Measurements from ENCODE around the gene SNX27.
A peak's percentile ranks its signal among the peaks of the same experiment; 100 is the strongest.
"Not testable (repeated sequence)": the region's sequence is repeated elsewhere in the genome, so short reads cannot be mapped to it uniquely, and the experiment has no call there.

The SNX27 gene

DNA sequence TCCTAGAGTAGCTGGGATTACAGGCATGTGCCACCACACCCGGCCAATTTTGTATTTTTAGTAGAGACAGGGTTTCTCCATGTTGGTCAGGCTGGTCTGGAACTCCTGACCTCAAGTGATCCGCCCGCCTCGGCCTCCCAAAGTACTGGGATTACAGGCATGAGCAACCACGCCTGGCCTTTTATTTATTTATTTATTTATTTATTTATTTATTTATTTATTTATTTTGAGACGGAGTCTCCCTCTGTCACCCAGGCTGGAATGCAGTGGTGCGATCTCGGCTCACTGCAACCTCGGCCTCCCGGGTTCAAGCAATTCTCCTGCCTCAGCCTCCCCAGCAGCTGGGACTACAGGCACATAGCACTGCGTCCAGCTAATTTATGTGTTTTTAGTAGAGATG lies 31.2 kb downstream of the SNX27 start:
- not testable (repeated sequence) for DNase-seq

DNA sequence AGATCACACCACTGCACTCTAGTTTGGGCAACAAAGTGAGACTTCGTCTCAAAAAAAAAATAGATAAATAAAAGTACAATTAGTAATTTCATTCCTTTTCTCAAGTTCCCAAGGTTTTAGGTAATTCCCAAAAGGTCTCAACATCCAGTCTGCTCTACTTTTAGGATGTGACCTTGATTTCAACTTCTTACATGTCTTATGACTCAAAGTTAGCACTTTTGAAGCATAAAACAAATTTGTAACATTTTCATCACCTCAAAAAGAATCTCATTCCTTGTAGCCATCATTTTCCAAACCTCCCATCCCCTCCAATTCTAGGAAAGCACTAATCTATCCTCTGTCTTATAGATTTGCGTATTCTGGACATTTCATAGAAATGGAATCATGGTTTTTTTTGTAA lies 32.2 kb downstream of the SNX27 start:
- DNase-seq, result no peak

DNA sequence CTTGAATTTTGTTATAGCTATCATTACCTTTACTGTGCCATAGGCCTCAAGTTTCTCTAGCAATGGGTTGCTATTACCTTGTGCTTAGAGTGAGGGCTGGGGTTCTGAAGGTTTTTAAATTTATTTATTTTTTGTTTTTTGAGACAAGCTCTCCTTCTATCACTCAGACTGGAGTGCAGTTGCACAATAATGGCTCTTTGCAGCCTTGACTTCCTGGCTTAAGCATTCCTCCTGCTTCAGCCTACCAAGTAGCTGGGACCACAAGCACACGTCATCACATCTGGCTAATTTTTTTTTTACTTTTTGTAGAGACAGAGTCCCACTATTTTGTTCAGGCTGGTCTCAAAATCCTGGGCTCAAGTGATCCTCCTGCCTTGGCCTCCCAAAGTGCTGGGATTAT lies 41.5 kb downstream of the SNX27 start:
- DNase-seq, result no peak

DNA sequence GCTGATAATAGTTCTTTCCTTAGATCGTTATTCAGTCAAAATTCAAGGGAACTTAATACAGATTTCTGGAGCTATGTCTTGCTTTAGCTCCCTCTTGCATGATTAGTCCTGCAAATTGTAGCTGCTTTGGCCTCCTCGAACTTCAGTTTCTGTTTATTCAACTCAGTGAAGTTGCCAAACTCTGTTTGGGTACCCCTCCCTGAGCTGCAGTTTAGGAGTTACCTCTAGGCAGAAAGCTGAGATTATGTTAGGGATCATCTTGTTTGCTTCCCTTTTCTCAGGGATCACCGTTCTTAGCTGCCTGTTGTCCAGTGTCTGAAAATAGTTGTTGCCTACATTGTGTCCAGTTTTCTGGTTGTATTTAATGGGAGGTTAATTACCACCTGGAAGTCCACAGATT lies 43.5 kb downstream of the SNX27 start:
- DNase-seq, result no peak

DNA sequence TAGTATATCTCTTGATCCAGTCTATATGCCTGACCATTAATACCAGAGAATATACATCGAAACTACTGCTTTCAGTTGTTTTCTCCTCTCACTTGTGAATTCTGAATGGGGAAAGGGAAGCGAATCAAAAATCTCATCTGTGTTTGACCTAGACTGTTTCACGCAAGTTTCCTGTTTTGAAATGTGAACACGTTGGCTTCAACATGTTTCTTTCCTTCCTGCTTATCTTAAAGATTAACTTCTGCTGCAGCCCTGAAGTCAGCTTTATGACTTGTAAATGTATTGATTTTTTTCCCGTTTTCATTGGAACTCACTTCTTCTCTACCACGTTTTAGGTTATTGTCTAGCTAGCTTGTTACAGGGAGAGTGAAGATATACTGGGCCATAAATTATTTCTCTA lies 49.9 kb downstream of the SNX27 start:
- no peak for DNase-seq

DNA sequence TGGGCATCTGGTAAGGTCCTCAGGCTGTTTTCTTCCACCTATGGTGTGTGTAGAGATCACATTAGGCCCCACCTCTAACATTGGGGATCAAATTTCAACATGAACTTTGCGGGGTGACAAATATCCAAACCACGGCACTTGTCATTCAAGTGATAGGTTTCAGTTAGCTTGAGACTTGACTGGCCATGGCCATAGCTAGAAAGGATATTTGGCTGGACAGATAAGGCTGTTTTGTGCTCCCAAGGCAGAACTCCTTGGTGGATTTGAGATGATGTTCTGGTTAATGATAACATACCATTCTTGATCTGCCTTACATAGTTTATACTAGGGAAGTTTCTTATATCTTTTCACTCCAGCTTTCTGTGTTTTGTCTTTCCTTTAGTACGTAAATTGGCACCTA lies 56.2 kb downstream of the SNX27 start:
- DNase-seq, result no peak

DNA sequence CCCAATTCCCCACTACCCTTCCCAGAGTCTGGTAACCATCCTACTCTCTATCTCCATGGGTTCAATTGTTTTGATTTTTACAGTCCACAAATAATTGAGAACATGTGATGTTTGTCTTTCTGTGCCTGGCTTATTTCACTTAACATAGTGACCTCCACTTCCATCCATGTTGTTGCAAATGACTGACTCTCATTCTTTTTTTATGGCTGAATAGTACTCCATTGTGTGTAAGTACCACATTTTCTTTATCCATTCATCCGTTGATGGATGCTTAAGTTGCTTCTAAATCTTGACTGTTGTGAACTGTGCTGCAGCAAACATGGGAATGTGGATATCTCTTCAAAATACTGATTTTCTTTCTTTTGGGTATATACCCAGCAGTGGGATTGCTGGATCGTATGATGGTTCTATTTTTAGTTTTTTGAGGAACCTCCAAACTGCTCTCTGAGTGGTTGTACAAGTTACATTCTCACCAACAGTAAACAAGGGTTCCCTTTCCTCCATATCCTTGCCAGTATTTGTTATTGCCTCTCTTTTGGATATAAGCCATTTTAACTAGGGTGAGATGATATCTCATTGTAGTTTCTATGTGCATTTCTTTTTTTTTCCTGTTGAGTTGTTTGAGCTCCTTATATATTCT lies 58.3 kb downstream of the SNX27 start:
- DNase-seq, result not testable (repeated sequence)

DNA sequence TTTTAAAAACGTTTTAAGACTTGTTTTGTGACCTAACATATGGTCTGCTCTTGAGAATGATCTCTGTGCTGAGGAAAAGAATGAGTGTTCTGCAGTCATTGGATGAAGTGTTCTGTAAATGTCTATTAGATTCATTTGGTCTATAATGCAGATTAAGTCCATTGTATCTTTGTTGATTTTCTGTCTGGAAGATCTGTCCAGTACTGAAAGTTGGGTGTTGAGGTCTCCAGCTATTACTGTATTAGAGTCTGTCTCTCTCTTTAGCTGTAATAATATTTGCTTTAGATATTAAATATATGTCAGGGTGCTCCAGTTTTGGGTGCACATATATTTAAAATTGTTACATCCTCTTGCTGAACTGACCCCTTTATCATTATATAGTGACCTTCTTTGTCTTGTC lies 61.6 kb downstream of the SNX27 start:
- no peak for DNase-seq

DNA sequence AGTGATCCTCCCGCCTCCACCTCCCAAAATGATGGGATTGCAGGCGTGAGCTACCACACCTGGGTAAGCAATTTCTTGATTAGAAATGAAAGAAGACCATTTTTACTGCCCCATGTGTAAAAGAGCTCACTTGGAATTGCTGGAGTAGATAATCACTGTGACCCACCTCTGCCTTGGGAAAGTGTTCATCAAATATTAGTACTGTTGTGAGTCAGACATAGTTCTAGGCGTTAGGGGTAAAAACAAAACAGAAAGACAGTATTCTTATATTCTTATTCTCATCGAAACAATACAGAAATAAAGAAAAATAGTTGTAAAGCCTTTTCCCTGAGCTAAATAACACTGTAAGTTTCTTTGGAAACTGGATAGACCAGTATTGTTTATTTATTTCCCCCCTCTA lies 68.5 kb downstream of the SNX27 start:
- DNase-seq, result no peak

DNA sequence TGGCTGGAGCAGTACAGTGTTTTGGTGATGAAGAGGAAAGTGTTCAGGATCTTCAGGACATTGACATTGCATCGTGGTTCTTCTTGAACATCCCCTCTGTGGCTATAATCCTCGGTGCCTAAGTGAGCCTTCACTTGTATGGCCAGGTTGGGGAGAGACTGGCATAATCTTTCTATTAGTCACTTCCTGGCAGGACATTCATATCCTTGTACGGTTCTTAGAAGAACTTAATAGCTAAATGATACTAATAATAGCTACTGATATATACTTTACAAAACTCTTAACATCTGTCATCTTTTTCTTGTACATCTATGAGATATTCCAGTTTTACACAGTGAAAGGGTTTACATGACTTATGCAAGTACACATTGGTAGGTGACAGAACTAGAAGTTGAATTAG lies 69.0 kb downstream of the SNX27 start:
- DNase-seq, result no peak

DNA sequence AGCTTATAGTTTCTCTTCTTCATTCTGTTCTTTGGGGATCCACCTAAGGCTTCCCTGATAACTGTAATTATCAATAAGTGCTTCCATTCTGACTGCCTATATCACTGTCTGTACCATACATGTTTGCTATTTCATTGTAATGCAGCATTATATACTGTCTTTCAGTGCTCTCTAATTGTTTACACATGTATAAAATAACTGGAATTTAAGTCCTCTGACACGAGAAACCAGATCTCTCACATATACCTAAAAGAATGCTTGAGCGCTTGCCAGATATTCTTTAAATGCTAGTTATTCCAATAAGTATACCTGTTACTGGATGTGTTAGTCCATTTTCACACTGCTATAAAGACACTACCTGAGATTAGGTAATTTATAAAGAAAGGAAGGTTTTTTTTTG lies 70.1 kb downstream of the SNX27 start:
- DNase-seq, result no peak

DNA sequence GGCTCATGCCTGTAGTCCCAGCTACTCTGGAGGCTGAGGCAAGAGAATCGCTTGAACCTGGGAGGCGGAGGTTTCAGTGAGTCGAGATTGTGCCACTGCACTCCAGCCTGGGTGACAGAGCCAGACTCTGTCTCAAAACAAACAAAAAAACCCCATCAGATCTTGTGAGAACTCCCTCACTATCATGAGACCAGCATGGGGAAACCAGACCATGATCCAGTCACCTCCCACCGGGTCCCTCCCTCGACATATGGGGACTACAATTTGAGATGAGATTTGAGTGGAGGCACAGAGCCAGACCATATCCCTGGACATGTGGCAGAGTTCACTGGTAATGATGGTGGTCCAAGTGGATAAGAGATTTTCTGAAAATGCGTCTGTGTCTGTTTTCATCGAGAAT lies 71.1 kb downstream of the SNX27 start:
- DNase-seq, result not testable (repeated sequence)

DNA sequence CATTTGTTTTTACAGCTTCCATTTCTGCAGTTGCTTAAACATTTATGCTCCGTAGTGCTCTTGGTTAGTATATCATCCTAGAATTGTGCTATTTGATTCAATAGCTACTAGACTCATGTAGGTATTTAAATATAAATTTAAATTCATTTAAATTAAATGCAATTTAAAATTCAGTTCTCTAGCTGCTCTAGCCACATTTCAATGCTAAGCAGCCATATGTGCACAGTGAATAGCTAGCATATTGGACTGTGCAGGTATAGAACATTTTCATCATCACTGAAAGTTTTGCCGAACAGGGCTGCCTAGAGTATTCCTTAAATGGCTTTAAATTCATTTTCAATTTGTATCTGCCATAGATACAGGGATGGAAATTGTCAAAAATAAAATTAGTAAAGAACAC lies 72.3 kb downstream of the SNX27 start:
- no peak for DNase-seq

DNA sequence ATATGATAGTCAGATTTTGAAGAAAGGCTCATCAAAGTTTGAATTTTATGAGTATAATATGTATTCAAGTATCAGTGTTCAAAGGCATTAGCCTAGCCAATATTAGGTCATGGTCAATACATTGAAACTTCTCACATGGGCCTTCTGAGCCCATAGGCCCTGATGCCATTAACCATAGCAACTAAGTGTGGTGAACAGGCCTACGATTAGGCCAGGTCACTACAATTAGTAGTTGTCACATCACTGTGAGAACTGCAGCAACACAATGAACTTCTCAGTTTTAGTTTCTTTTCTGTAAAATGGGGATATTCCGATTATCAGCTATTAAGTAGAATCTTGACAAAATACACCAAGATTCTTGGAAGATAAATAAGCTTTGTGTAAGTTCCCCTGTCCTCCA lies 74.7 kb downstream of the SNX27 start:
- no peak for DNase-seq

DNA sequence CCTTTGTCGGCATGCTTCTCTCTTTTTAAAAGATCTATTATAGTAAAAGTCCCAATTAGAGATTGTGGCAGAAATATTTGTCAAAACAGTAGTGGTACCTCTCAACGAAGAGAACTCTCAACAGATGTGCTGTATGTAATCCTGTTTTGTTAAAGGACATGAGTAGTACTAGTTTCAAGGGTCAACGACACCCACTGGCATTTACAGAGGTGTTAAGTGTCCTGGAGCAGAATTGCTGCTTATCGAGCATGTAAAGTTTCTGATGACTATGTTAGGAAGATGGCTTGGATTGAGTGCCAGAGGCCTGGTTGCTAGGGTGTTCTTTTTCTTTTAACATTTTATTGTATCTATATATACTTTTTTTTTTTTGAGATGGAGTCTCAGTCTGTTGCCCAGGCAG lies 77.6 kb downstream of the SNX27 start:
- DNase-seq, result no peak

DNA sequence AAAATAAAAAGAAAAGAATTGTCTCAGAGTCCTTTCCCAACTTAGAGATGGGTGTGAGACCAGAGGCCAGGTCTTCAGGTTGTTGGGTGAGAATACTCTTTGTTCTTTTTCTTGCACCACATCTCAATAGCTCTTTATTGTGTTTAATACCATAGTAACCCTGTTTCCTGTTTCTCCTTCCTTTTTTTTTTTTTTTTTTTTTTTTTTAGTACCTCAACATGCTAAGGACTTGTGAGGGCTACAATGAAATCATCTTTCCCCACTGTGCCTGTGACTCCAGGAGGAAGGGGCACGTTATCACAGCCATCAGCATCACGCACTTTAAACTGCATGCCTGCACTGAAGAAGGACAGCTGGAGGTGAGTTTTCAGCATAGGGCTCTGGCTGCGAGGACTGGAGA lies 80.4 kb downstream of the SNX27 start:
- no peak for DNase-seq

DNA sequence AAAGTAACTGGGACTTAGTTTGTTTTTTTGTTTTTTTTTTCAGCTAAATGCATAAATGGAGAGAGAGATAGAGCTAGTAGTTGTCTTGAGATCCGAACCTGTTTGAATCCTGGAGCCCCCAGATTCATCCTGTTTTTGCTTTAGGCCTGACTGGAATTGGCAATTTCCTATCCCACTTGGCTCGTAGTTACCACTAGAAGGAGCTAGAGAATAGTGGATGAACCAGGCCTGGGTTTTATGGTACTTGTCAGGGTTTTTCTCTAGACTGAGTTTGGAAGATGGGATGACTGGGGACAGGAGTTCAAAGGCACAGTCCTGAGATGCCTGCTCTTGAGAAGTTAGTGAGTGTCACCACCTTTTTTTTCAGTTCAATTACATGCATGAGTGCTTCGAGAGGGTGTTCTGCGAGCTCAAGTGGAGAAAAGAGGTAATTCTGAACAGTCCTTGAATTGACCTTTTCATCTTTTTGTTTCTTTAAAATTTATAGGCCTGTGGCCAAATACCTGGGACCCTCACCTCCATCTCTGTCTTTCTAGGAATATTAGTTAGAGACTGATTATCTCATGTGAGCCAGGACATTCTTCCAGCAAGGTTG lies 81.3 kb downstream of the SNX27 start:
- DNase-seq, result peak; percentile 56

DNA sequence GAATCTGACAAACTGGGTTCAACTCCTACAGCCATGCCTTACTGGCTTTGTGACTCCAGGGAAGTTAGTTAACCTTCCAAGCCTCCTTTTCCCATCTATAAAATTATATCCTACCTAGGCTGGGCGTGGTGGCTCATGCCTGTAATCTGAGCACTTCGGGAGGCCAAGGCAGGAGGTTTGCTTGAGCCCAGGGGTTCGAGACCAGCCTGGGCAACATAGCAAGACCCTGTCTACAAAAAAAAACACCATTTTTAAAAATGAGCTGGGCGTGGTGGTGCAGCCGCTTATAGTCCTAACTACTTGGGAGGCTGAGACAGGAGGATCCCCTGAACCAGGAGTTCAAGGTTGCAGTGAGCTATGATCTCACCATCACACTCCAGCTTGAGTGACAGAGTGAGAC lies 89.7 kb downstream of the SNX27 start:
- no peak for DNase-seq

DNA sequence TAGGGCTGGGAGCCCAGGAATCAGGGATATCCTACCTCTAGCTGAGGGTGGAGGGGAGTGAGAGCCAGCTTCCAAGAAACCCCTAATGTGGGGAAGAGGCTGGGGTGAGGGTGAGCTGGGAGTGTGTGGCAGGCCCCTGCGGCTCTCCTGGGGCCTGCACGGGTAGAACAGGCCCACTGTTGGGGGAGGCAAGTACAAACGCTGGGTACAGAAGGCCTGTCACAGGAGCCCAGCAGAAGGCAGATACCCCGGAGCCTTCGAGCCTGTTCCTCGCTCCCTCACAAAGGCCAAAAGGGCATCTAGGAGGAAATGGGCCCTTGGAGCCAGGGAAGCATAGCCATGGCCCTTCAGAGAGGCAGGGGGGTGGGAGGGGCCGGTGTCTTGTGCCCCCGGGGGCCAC lies 91.1 kb downstream of the SNX27 start:
- DNase-seq, result no peak

DNA sequence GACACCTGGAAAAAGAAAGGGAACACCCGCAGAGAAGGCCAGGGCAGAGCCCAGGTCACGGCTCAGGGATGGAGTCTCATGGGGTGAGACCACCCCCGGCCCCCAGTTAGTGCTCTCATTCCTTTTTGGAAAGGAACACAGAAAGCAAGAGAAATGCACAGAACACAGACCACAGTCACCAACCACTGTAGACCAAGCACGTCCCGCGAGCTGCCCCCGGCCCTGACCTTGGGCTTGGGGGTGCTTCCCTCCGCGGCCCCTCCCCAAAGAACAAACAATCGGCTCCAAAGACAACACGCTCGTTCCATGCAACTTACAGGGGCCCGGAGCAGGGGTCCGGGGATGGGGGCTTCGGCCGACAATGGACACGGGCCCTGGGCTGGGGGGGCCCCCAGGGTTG lies 92.0 kb downstream of the SNX27 start:
- no peak for DNase-seq

DNA sequence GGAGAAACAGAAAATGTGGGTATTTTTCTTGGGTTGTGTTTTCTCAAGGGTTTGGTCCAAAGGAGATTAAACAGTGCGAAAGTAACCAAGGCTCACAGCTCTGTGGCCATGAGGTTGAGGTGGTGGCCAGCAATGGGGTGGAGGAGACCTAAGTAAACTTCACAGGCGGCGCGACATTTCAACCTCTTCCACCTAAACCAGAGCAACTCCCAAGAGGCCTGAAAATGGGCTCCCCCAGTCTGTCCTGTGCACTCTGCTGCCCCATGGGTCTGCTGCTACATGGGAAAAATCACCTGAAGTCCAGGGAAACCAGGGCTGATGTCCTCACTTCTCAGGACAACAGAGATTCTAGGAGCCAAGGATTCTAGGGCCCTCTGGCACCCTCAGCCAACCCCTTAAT lies 92.4 kb downstream of the SNX27 start:
- DNase-seq, result no peak

DNA sequence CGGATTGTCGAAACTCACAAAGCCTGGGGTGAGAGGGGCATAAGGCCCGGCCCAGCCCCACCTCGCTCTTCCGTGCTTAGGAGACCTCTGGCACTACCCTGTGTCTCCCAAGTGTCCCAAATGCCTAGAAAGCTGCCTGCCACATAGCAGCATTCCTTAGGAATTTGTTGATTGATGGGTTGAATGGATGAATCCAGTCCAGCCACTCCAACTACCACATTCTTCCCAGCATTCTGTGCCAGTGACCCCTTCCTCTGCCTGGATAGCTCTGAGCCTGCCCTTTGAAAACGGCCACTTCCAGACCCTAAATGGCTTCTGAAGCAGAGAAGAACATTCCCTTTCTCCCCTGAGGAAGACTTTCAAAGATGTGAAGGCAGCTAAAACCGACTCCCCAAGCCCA lies 93.3 kb downstream of the SNX27 start:
- no peak for DNase-seq

DNA sequence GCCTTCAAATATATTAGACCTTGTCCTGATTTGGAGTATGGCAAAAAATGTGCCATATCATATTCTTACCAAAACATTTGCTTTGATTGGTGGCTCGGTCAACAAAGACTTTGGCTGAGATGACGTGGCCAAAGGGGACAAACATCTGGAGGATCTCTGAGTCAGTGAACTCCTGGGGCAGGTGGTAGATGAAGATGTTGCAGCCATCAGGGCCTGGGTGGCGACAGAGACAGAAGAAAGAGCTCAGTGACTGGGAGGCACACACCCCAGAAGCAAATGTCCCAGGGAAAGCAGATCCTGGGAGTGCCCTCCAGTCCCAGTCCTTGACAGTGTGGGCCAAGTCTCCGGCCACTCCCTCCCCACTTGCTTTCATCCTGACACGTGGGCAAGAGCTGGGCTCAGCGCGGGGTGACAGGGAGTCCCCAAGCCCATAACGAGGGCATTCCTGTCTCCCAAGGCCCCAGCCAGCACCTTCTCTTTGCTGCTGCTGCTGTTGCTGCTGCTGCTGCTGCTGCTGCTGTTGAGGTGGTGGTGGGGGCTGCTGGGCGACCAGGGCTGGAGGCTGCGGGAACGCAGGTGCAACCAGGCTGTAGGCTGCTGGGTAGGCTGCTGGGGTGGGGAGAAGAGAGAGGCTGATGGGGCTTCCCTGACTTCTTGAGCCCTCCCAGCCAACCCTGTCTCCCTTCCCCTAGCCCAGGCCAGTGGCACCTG lies 94.1 kb downstream of the SNX27 start:
- no peak for DNase-seq

All from NCI-H1105 treated with DMSO at 0.1 percent for 48 hours (cell line).